ENCODE data around the gene ARHGAP8.
"Not testable (repeated sequence)": the region's sequence is repeated elsewhere in the genome, so short reads cannot be mapped to it uniquely, and the experiment has no call there.

ARHGAP8 gene

GRCh38 chr22:44891791-44892190 is 139.4 kb downstream of the ARHGAP8 start:
- no peak for DNase-seq

- no peak for DNase-seq
These were observed 139.9 kb downstream of the ARHGAP8 start for GRCh38 chr22:44892243-44892642.

DNA sequence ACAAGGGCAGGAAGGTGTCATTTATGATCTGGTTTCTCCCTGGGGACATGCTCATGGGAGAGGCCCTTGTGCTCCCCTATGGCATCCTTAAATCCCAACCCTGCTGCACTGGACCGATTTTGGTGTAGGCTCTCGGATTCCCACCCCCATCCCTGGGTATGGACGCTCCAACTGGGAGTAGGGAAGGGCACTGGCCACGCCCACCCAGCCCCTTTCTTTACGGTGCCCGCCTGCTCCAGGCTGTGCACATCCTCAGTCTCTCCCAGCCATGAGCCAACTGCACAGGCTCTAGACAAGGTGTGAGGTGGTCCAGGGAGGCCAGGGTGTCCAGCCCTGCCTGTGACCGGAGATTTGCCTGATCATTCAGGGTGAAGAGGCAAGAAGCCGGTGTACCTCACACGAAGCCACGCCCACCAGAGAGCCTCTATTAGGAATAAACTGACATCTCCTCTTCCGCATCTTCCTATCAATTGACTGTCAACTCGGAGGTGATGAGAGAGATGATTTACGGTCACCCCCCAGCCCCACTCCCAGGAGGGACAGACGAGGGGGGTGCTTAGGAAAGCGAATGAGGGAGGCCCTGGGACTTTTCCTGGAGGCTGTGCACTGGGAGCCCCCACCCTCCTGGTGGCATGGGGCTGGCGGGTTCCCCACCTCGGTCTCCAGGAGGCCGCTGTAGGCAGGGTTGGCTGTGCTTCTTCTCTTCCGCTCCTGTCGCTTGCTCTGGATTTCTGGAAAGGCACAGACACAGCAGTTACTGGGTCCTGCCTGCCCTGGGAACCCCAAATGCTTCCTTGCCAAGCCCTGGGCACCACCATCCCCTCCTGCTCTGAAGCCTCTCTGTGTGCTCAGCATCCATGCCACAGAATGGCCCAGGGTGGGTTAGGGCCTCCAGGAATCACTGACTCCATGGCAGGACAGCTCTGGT is 140.7 kb downstream of the ARHGAP8 start:
- no peak for DNase-seq

DNA sequence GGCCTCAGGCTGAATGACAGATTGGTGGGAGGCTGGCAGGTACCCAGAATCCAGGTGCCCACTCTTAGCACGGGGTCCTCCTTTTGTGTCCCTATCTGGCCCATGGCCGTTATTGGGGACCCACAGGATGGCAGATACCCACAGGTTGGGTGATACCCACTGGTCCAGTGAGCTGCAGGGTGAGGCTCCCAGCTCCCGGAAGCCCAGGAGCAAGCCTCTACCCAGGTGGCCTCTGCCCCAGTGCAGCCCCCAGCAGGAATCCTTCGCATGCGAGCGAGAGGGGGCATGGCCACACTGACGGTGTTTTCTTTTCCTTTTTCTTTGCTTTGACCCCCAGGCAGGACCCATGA is 141.3 kb downstream of the ARHGAP8 start:
- DNase-seq: no peak

GRCh38 chr22:44894321-44894720 is 141.9 kb downstream of the ARHGAP8 start:
- DNase-seq: no peak

DNA sequence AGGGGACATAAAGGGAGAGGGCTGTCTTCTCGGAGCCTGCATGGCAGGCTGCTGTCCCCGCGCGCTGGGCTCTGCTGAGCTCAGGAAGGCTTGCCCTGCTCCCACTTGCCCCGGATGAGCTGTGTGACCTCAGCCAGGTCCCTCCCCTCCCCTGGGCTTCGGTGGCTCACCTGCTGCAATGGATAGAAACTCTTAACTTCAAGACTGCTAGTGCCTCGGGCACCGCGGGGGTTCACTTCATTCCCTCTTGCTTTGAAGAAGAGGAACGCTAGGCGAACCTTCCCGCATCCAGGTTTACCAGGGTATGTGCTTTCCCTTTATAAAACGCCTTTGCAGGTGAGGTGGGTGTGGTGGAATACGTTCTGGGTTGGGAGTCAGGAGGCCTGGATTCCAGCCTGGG is 142.4 kb downstream of the ARHGAP8 start:
- no peak for DNase-seq

DNA sequence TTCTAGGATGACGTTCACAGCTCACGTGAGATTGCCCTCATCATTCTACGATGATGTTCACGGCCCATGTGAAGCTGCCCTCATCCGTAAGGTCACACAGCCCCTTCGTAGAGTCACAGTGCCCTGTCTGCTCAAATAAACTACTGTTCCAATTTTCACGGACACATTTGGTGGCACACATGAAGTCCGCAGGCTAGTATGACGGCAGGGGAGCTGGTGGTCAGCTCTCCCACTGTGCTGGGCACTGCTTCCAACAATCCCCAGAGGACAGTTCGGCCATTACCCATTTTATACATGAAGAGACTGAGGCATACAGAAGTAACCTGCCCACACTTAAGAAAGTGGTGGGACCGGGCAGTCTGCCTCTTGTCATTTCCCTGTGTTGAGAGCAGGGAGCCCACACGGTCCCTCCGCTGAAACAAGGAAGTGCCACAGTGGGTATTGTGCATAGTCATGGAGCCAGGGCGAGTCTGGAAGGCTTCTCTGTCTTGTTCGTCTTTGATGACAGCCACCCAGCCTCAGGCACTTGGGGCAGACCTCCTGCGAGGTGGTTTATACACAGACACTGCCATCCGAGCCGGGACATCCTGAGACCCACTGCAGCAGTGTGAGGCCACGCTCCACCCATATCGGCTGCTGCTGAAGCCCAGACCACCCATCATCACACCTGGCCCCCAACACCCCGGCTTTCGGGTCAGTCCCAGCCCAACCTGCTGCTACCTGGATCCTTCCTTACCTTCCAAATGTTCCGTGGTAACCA is 143.1 kb downstream of the ARHGAP8 start:
- no peak for DNase-seq

GRCh38 chr22:44898236-44898635 is 145.9 kb downstream of the ARHGAP8 start:
- DNase-seq: no peak

DNA sequence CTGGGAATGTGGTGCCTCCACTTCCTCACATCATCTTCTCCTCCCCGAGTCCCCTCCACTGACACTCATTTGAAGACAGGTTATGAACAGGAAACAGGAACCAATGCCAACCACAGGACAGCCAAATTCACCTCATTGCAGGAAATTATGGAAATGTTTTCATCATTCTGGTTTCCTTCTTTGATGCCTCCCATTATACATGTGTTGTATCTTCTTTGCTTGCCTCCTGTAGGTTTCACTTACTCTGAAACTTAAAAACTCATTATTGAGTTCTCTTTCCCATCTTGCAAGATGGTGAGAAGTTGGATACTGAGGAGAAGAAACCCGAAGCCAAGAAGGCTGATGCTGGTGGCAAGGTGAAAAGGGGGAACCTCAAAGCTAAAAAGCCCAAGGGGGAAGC is 148.9 kb downstream of the ARHGAP8 start:
- DNase-seq: no peak

GRCh38 chr22:44903164-44903563 is 150.8 kb downstream of the ARHGAP8 start:
- not testable (repeated sequence) for DNase-seq

DNA sequence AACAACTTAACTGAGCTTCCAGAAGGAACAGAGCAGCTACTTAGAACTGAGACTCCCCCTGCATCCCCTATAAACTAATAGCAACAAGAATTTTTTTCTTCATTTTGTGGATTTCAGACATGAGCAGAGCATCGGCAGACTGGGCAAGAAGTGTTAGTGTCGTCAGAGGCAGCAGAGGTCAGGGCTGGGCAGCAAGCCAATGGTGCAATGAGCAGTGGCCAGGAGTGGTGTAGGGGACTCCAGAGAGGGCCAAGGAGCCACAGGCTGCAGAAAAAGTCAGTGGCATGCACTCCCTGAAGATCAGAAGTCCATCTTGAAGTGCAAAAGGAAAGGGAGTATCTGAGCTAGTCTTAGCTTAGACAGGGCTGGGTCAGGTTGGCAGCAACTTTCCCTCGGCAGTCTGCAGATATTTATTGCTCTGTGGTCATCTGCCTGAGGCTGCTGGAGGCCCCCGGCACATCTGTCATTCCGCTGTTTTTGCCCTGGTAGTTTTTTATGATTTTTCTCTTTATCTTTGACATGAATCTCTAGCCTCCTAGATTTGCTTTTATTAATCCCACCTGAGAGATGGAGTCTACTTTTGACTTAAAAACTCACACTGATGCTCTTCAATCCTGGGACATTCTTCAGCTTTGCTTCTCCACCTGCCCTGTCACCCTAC is 152.2 kb downstream of the ARHGAP8 start:
- not testable (repeated sequence) for DNase-seq

GRCh38 chr22:44906248-44906936 is 154.0 kb downstream of the ARHGAP8 start:
- no peak for DNase-seq

GRCh38 chr22:44906999-44907644 is 154.7 kb downstream of the ARHGAP8 start:
- no peak for DNase-seq

- no peak for DNase-seq
These were observed 155.7 kb downstream of the ARHGAP8 start for GRCh38 chr22:44907765-44908737.

GRCh38 chr22:44909241-44909640 is 156.9 kb downstream of the ARHGAP8 start:
- no peak for DNase-seq

All from effector CD4-positive, alpha-beta T cell (primary cell).